ENCODE results near the gene FER1L5. TPM values are rescaled to one million over a fixed set of nuclear protein-coding genes. Genes with fewer than 3 reads are reported as not detected.

The FER1L5 gene
- total RNA-seq, 1 experiment from 2014 or later: 0.07 TPM

DNA sequence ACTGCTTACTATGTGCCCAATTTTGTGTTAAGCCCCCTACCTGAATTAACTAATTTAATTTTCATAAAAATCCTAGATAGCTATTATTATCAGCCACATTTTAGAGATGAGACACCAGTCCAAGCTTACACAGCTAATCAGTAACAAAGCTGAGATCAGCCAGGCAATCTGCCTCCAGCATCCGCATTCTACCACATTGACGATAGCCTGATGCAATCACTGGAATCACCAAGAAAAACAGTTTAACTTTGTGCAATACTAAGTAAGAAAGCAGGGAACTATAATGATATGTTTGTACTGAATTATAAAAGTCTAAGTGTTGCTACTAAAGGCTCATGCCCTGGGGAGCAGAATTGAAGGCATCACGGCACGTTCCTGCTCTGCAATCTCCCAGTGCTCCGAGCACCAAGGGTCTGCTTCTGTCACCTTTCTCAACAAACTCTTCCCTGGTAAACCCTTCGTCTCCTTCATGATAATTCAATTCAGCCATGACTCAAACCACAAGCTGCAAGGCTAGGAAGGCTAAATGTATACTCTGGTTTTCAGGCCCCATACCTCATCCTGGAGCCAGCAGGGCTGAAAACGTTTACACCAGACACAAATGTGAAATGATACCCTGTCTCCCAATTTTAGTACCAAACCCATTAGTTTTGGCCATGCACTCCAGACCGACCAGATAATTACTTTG is 23.8 kb upstream of the FER1L5 start:
- BruUV-seq (replicated peaks): no TSS peak
- intact Hi-C loops (cut with micrococcal nuclease; ENCODE audit: unreplicated experiment): no loop called here
- H3K9me3 ChIP-seq: no peaks in the 10 kb centered on the region
- no peak overlapping the region for H3K4me3 Mint-ChIP-seq (ENCODE audit: unreplicated experiment)
- no peak overlapping the region for H3K27ac Mint-ChIP-seq (ENCODE audit: unreplicated experiment)
- CTCF ChIA-PET: no interaction called here
- no peaks in the 10 kb centered on the region for H3K27me3 ChIP-seq (replicated peaks; ENCODE audit: control insufficient read depth, insufficient read depth, low read length)
- POLR2A ChIA-PET: no interaction called here
- H3K4me1 Mint-ChIP-seq (ENCODE audit: low read depth, unreplicated experiment): no peaks in the 10 kb centered on the region
- H3K4me1 ChIP-seq: no peaks in the 10 kb centered on the region
- no peaks in the 10 kb centered on the region for H3K9me3 Mint-ChIP-seq (ENCODE audit: unreplicated experiment)
- peaks cover 7% of the 10 kb centered on the region for H3K36me3 ChIP-seq (ENCODE audit: control insufficient read depth, insufficient read depth, low read length)
- H3K27me3 Mint-ChIP-seq (ENCODE audit: insufficient read depth, unreplicated experiment): no peaks in the 10 kb centered on the region
- TF ChIP-seq, protein P1, sequence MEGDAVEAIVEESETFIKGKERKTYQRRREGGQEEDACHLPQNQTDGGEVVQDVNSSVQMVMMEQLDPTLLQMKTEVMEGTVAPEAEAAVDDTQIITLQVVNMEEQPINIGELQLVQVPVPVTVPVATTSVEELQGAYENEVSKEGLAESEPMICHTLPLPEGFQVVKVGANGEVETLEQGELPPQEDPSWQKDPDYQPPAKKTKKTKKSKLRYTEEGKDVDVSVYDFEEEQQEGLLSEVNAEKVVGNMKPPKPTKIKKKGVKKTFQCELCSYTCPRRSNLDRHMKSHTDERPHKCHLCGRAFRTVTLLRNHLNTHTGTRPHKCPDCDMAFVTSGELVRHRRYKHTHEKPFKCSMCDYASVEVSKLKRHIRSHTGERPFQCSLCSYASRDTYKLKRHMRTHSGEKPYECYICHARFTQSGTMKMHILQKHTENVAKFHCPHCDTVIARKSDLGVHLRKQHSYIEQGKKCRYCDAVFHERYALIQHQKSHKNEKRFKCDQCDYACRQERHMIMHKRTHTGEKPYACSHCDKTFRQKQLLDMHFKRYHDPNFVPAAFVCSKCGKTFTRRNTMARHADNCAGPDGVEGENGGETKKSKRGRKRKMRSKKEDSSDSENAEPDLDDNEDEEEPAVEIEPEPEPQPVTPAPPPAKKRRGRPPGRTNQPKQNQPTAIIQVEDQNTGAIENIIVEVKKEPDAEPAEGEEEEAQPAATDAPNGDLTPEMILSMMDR (IDR thresholded peaks at IDR 0.05; ENCODE audit: insufficient read depth in 1 of 2, low read depth in 1 of 2, low read length in 1 of 2, severe bottlenecking in 1 of 2, unreplicated experiment in 1 of 2): no peak
- DNase-seq: no peak
- no peak overlapping the region for H3K4me3 ChIP-seq (ENCODE audit: low read depth, low read length)
- peaks cover 23% of the 10 kb centered on the region for H3K36me3 Mint-ChIP-seq (ENCODE audit: insufficient read depth, unreplicated experiment)

DNA sequence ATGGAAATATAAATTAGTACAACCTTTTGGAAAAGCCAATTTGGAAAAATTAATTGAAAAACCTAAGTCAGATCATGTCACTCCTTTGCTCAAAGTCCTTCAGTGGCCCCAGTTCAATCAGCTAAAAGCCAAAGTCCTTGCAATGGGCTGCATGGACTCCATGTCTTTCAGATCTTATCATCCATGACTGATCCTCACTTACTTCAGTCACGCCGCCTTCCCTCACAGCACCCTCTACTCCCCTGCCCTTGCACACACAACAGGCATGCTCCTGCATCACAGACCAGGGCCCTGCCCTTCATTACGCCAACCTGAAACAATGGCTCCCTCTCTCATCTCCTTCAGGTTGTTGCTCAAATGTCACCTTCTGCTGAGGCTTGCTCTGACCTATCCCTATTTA is 20.0 kb upstream of the FER1L5 start:
- H3K9me3 ChIP-seq: no peaks in the 10 kb centered on the region
- no peak overlapping the region for H3K4me3 ChIP-seq (ENCODE audit: low read depth, low read length)
- H3K4me1 ChIP-seq: no peaks in the 10 kb centered on the region
- intact Hi-C loops (cut with micrococcal nuclease; ENCODE audit: unreplicated experiment): no loop called here
- no peaks in the 10 kb centered on the region for H3K27me3 ChIP-seq (replicated peaks; ENCODE audit: control insufficient read depth, insufficient read depth, low read length)
- ChIA-PET CTCF (no interaction called here), POLR2A (no interaction called here)
- Mint-ChIP-seq H3K4me1 (ENCODE audit: low read depth, unreplicated experiment) (no peaks in the 10 kb centered on the region), H3K27me3 (ENCODE audit: insufficient read depth, unreplicated experiment) (no peaks in the 10 kb centered on the region), H3K27ac (ENCODE audit: unreplicated experiment) (no peak overlapping the region), H3K4me3 (ENCODE audit: unreplicated experiment) (no peak overlapping the region), H3K9me3 (ENCODE audit: unreplicated experiment) (no peaks in the 10 kb centered on the region), H3K36me3 (ENCODE audit: insufficient read depth, unreplicated experiment) (peaks cover 41% of the 10 kb centered on the region)
- H3K36me3 ChIP-seq (ENCODE audit: control insufficient read depth, insufficient read depth, low read length): peaks cover 5% of the 10 kb centered on the region
- BruUV-seq (replicated peaks): no TSS peak
- TF ChIP-seq, protein P1 (IDR thresholded peaks at IDR 0.05; ENCODE audit: insufficient read depth in 1 of 2, low read depth in 1 of 2, low read length in 1 of 2, severe bottlenecking in 1 of 2, unreplicated experiment in 1 of 2): no peak
- DNase-seq: no peak

DNA sequence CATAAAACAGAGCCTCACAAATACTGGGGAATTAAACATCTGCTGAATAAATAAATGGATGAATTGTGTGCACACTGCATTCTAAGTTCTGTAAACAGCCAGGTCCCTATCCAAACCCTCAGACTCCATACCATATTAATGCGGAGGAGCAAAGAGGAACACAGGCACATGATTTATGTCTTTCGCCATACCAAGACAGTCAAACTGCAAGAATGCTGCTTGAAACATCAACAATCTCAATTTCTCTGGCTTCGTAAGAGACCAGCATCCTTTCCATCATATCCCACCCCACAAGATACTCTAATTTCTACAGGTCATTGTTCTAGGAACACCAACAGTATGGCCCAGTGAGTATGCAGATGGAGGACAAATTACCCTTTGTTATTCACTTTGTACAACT is 19.4 kb upstream of the FER1L5 start:
- intact Hi-C loops (cut with micrococcal nuclease; ENCODE audit: unreplicated experiment): no loop called here
- no peak overlapping the region for H3K4me3 ChIP-seq (ENCODE audit: low read depth, low read length)
- ChIA-PET POLR2A (no interaction called here), CTCF (no interaction called here)
- DNase-seq: no peak
- Mint-ChIP-seq H3K36me3 (ENCODE audit: insufficient read depth, unreplicated experiment) (peaks cover 47% of the 10 kb centered on the region), H3K27me3 (ENCODE audit: insufficient read depth, unreplicated experiment) (no peaks in the 10 kb centered on the region), H3K4me3 (ENCODE audit: unreplicated experiment) (no peak overlapping the region), H3K9me3 (ENCODE audit: unreplicated experiment) (no peaks in the 10 kb centered on the region), H3K27ac (ENCODE audit: unreplicated experiment) (no peak overlapping the region), H3K4me1 (ENCODE audit: low read depth, unreplicated experiment) (no peaks in the 10 kb centered on the region)
- no peaks in the 10 kb centered on the region for H3K9me3 ChIP-seq
- BruUV-seq (replicated peaks): no TSS peak
- TF ChIP-seq, protein P1 (IDR thresholded peaks at IDR 0.05; ENCODE audit: insufficient read depth in 1 of 2, low read depth in 1 of 2, low read length in 1 of 2, severe bottlenecking in 1 of 2, unreplicated experiment in 1 of 2): no peak
- peaks cover 5% of the 10 kb centered on the region for H3K36me3 ChIP-seq (ENCODE audit: control insufficient read depth, insufficient read depth, low read length)
- H3K4me1 ChIP-seq: no peaks in the 10 kb centered on the region
- H3K27me3 ChIP-seq (replicated peaks; ENCODE audit: control insufficient read depth, insufficient read depth, low read length): no peaks in the 10 kb centered on the region

Measured in Caco-2 (cell line).